Gastrocnemius medialis (tissue), 4 donors: ENCODE data around the gene CEP104. TPM values are rescaled to one million over a fixed set of nuclear protein-coding genes. Genes with fewer than 3 reads are reported as not detected.

Experiments used
- ATAC-seq, 2 donors: fragments of 150-250 bp; one replicate each; pipeline ENCODE4 v1.9.1; 2016
- DNase-seq, 2 donors: peaks; one replicate each; pipeline ENCODE4 v3.0.0-alpha.2; 2019
- H3K27ac ChIP-seq, 4 donors: fragments of 200-600 bp; sonication (generic); 1 replicate in 1 of 4; 2 replicates in 3 of 4; pipeline ENCODE4 v1.5.1; 2016 to 2018; ENCODE audit warnings: mild to moderate bottlenecking in 2 of 4, moderate library complexity in 1 of 4
- H3K27me3 ChIP-seq, 3 donors: fragments of 200-600 bp; sonication (generic) in 2 of 3; 1 replicate in 1 of 3; 2 replicates in 2 of 3; pipeline versions ENCODE4 v1.5.1 to v1.6.0; 2016 to 2019; ENCODE audit warnings: mild to moderate bottlenecking in 1 of 3, moderate library complexity in 1 of 3
- H3K36me3 ChIP-seq, 2 donors: fragments of 200-600 bp; sonication (generic) in 1 of 2; one replicate each; pipeline ENCODE4 v1.5.1; 2017 to 2018
- H3K4me1 ChIP-seq, 2 donors: fragments of 200-600 bp; sonication (generic) in 1 of 2; one replicate each; pipeline ENCODE4 v1.5.1; 2016 to 2017; ENCODE audit warnings: mild to moderate bottlenecking in 2 of 2
- H3K4me3 ChIP-seq, 4 donors: fragments of 200-600 bp; sonication (generic) in 3 of 4; 1 replicate in 1 of 4; 2 replicates in 3 of 4; pipeline ENCODE4 v1.5.1; 2016 to 2019; ENCODE audit warnings: mild to moderate bottlenecking in 2 of 4
- H3K9me3 ChIP-seq, 3 donors: fragments of 200-600 bp; sonication (generic) in 2 of 3; 1 replicate in 1 of 3; 2 replicates in 2 of 3; pipeline ENCODE4 v1.5.1; 2016 to 2019
- CTCF ChIP-seq, 5 experiments: fragments of 450-650 bp in 3 of 5; fragments of 200-600 bp in 2 of 5; sonication (generic) in 2 of 5; IDR thresholded peaks in 4 of 5; conservative IDR thresholded peaks in 1 of 5; 1 replicate in 4 of 5; 2 replicates in 1 of 5; pipeline ENCODE4 v1.5.1; 2016 to 2019; ENCODE audit warnings: antibody characterized with exemption in 5 of 5, mild to moderate bottlenecking in 3 of 5, moderate library complexity in 3 of 5
- POLR2A ChIP-seq, 2 donors: fragments of 450-650 bp; IDR thresholded peaks; one replicate each; pipeline ENCODE4 v1.6.1; 2017; ENCODE audit warnings: antibody characterized with exemption in 2 of 2, mild to moderate bottlenecking in 2 of 2, moderate library complexity in 2 of 2
- in situ Hi-C, 4 donors: fragments of 200-750 bp; cut with MboI; loops; one replicate each; pipeline versions ENCODE4 v1.15.0 to v1.8.0; 2017; ENCODE audit warnings: low sequenced_read_pairs in 4 of 4
- intact Hi-C: fragments of 100-400 bp; cut with DNase I; formaldehyde crosslinking; loops from one replicate; pipeline ENCODE4 v1.15.1; 2023; ENCODE audit warnings: low total_unique reads
- total RNA-seq, 4 donors: library from RNA; depleted of rRNA; stranded (reverse); fragments of >200 nt; gene quantifications; one replicate each; pipeline versions ENCODE4 v1.1.0 to v1.2.3, GENCODE V29; 2016

The CEP104 gene
- total RNA-seq, 4 donors from 2014 or later, result 16.6 to 39.0 (median 21.9) TPM

- ATAC-seq, result no peak
- in situ Hi-C loops, result no loop called here
- TF ChIP-seq CTCF (IDR thresholded peaks at IDR 0.05 in 4 of 5, conservative IDR thresholded peaks at IDR 0.05 in 1 of 5) (no peak), POLR2A (IDR thresholded peaks at IDR 0.05) (no peak)
- Histone ChIP-seq H3K4me1 (peaks cover 8 to 9% of the 10 kb centered on the region in 2 donors), H3K27me3 (no peaks in the 10 kb centered on the region), H3K27ac (no peak overlapping the region), H3K4me3 (no peak overlapping the region), H3K36me3 (no peaks in the 10 kb centered on the region), H3K9me3 (no peaks in the 10 kb centered on the region)
- DNase-seq, result no peak
- intact Hi-C loops, result loop anchor here (5.0 to 10.0 kb wide), 2 partner anchors 277 to 1985 kb away; partner anchors contain the start of genes CALML6, TMEM52 and TPRG1L
These were observed 45.1 kb upstream of the CEP104 start for GRCh38 chr1:3902111-3902511.

- ATAC-seq (peak; percentile 74 to 75), DNase-seq (peak; percentile 97 to 99)
- Histone ChIP-seq H3K27ac (peak overlapping the region; percentile 97 to 99 (median 98)), H3K36me3 (no peaks in the 10 kb centered on the region), H3K4me3 (peak overlapping the region; percentile 91 to 99 (median 96)), H3K4me1 (peaks cover 8 to 9% of the 10 kb centered on the region in 2 donors), H3K27me3 (no peaks in the 10 kb centered on the region), H3K9me3 (no peaks in the 10 kb centered on the region)
- peak; percentile 66 to 69 for TF ChIP-seq POLR2A (IDR thresholded peaks at IDR 0.05)
- no peak for TF ChIP-seq CTCF (IDR thresholded peaks at IDR 0.05 in 4 of 5, conservative IDR thresholded peaks at IDR 0.05 in 1 of 5)
- intact Hi-C loops (loop anchor here (1.0 to 10.0 kb wide), 5 partner anchors 44 to 1984 kb away; partner anchors contain the start of genes CALML6, CEP104, DFFB and LRRC47), in situ Hi-C loops (no loop called here)
These were observed 44.0 kb upstream of the CEP104 start for GRCh38 chr1:3900969-3901529.

GRCh38 chr1:3900150-3900968 is 43.3 kb upstream of the CEP104 start, which contains the start of gene C1orf174:
Gene C1orf174 (minus strand): TSS chr1:3900272. CDS start chr1:3900186, 86 bp downstream.
- DNase-seq (peak; percentile 94 to 97), ATAC-seq (peak; percentile 89 to 90)
- intact Hi-C loops, result loop anchor here (1.0 to 10.0 kb wide), 5 partner anchors 43 to 1983 kb away; partner anchors contain the start of genes CALML6, CEP104, DFFB and LRRC47
- TF ChIP-seq POLR2A (IDR thresholded peaks at IDR 0.05), result peak; percentile 47 to 50
- no peak for TF ChIP-seq CTCF (IDR thresholded peaks at IDR 0.05 in 4 of 5, conservative IDR thresholded peaks at IDR 0.05 in 1 of 5)
- Histone ChIP-seq H3K36me3 (no peaks in the 10 kb centered on the region), H3K4me1 (peaks cover 8 to 9% of the 10 kb centered on the region in 2 donors), H3K27ac (peak within 1 kb of the TSS; percentile 97 to 99 (median 98)), H3K27me3 (no peaks in the 10 kb centered on the region), H3K4me3 (peak within 1 kb of the TSS; percentile 91 to 99 (median 96)), H3K9me3 (no peaks in the 10 kb centered on the region)
- in situ Hi-C loops, result no loop called here

- in situ Hi-C loops (loop anchor here in 1 of 4 donors (25.0 kb wide), 1 partner anchor 112 kb away; the partner anchor contains the start of gene LRRC47), intact Hi-C loops (loop anchor here (1.0 to 10.0 kb wide), 5 partner anchors 42 to 1982 kb away; partner anchors contain the start of genes CALML6, CEP104, DFFB and LRRC47)
- DNase-seq (no peak), ATAC-seq (no peak)
- Histone ChIP-seq H3K27me3 (no peaks in the 10 kb centered on the region), H3K36me3 (no peaks in the 10 kb centered on the region), H3K27ac (peak overlapping the region; percentile 97 to 99 (median 98)), H3K4me1 (peaks cover 8 to 9% of the 10 kb centered on the region in 2 donors), H3K9me3 (no peaks in the 10 kb centered on the region), H3K4me3 (peak overlapping the region; percentile 91 to 99 (median 96))
- TF ChIP-seq POLR2A (IDR thresholded peaks at IDR 0.05), result no peak
- no peak for TF ChIP-seq CTCF (IDR thresholded peaks at IDR 0.05 in 4 of 5, conservative IDR thresholded peaks at IDR 0.05 in 1 of 5)
These were observed 42.7 kb upstream of the CEP104 start for GRCh38 chr1:3899754-3900149.
